SK-N-SH (cell line): ENCODE measurements around the gene PARVB. TPM values are rescaled to one million over a fixed set of nuclear protein-coding genes. Genes with fewer than 3 reads are reported as not detected.

Source experiments
- CTCF ChIA-PET: fragments of 300-600, 350-600 bp; formaldehyde crosslinking; extraction: SDS; loops from one replicate; lab custom pipeline; 2021; lab: Yijun Ruan, JAX
- POLR2A ChIA-PET: fragments of 350-600 bp; sonication (Branson Sonifier 250); formaldehyde crosslinking; extraction: SDS; loops from one replicate; lab custom pipeline; 2020; ENCODE audit warnings: antibody characterized with exemption, inconsistent platforms; lab: Yijun Ruan, JAX
- DNase-seq: peaks from one replicate; pipeline ENCODE4 v3.0.0; 2012
- H2AFZ ChIP-seq: fragments of 200-600 bp; sonication (generic); 2 replicates; pipeline ENCODE4 v1.8.1; 2016; ENCODE audit warnings: antibody characterized with exemption, mild to moderate bottlenecking, low read depth
- H3F3A ChIP-seq: fragments of 200-600 bp; sonication (generic); replicated peaks from 2 replicates; pipeline ENCODE3; 2016; ENCODE audit warnings: antibody characterized with exemption, mild to moderate bottlenecking; ENCODE audit not compliant: insufficient read depth
- H3K27ac ChIP-seq, 2 experiments: fragments of 200-500 bp in 1 of 2; fragments of 200-600 bp in 1 of 2; sonication (Bioruptor generic) in 1 of 2; sonication (generic), shearing (Covaris generic) in 1 of 2; 2 replicates each; pipeline versions ENCODE4 v1.5.1 to v1.6.1; 2014 to 2016; ENCODE audit warnings: low read depth in 2 of 2, inconsistent platforms in 1 of 2, low read length in 1 of 2, mild to moderate bottlenecking in 1 of 2, mixed read lengths in 1 of 2
- H3K27me3 ChIP-seq: fragments of 200-600 bp; sonication (generic), shearing (Covaris generic); 2 replicates; pipeline ENCODE4 v1.6.1; 2016; ENCODE audit warnings: mixed run types; ENCODE audit not compliant: insufficient read depth
- H3K36me3 ChIP-seq, 2 experiments: fragments of 200-500 bp in 1 of 2; fragments of 200-600 bp in 1 of 2; sonication (Bioruptor generic) in 1 of 2; sonication (generic) in 1 of 2; replicated peaks in 1 of 2; 2 replicates each; pipeline versions ENCODE3 to v1.5.1; 2014 to 2016; ENCODE audit warnings: low read length in 1 of 2, mild to moderate bottlenecking in 1 of 2; ENCODE audit not compliant: insufficient read depth in 2 of 2, control insufficient read depth in 1 of 2
- H3K4me1 ChIP-seq, 2 experiments: fragments of 200-500 bp in 1 of 2; fragments of 200-600 bp in 1 of 2; sonication (Bioruptor generic) in 1 of 2; sonication (generic), shearing (Covaris generic) in 1 of 2; 2 replicates each; pipeline versions ENCODE4 v1.5.1 to v1.6.1; 2014 to 2016; ENCODE audit warnings: low read depth in 1 of 2, low read length in 1 of 2, mixed run types in 1 of 2; ENCODE audit not compliant: insufficient read depth in 2 of 2, control insufficient read depth in 1 of 2
- H3K4me2 ChIP-seq: fragments of 200-600 bp; sonication (generic), shearing (Covaris generic); 2 replicates; pipeline ENCODE4 v1.6.1; 2017; ENCODE audit warnings: mixed run types
- H3K4me3 ChIP-seq, 2 experiments: fragments of 200-500 bp in 1 of 2; fragments of 200-600 bp in 1 of 2; sonication (Bioruptor generic) in 1 of 2; sonication (generic), shearing (Covaris generic) in 1 of 2; 2 replicates each; pipeline versions ENCODE4 v1.5.1 to v1.8.1; 2014 to 2016; ENCODE audit warnings: low read depth in 2 of 2, inconsistent platforms in 1 of 2, low read length in 1 of 2, mild to moderate bottlenecking in 1 of 2, mixed read lengths in 1 of 2, moderate library complexity in 1 of 2
- H3K79me2 ChIP-seq: fragments of 200-600 bp; sonication (generic); 2 replicates; pipeline ENCODE4 v1.8.1; 2017; ENCODE audit warnings: mild to moderate bottlenecking; ENCODE audit not compliant: insufficient read depth
- H3K9ac ChIP-seq: fragments of 200-600 bp; sonication (generic); 2 replicates; pipeline ENCODE4 v1.6.1; 2017; ENCODE audit warnings: mixed run types
- H3K9me2 ChIP-seq: fragments of 200-600 bp; sonication (generic); 2 replicates; pipeline ENCODE4 v1.6.1; 2017; ENCODE audit warnings: mixed run types
- H3K9me3 ChIP-seq: fragments of 200-600 bp; sonication (generic); 2 replicates; pipeline ENCODE4 v1.6.1; 2017; ENCODE audit warnings: mixed run types, mild to moderate bottlenecking, moderate library complexity
- H4K20me1 ChIP-seq: fragments of 200-600 bp; sonication (generic); 2 replicates; pipeline ENCODE4 v1.6.1; 2017; ENCODE audit warnings: mild to moderate bottlenecking, mixed run types; ENCODE audit not compliant: insufficient read depth
- CTCF ChIP-seq: fragments of 200-600 bp; sonication (generic); IDR thresholded peaks from 2 replicates; pipeline ENCODE4 v1.6.1; 2017; ENCODE audit warnings: antibody characterized with exemption, mild to moderate bottlenecking, moderate library complexity
- ELF1 ChIP-seq: IDR thresholded peaks from 2 replicates; pipeline ENCODE4 v1.4.0; 2012
- EZH2phosphoT487 ChIP-seq: fragments of 200-600 bp; sonication (generic); IDR thresholded peaks from 2 replicates; pipeline ENCODE4 v1.6.1; 2017; ENCODE audit warnings: low read depth, mixed run types, mild to moderate bottlenecking, antibody characterized with exemption, moderate library complexity, borderline replicate concordance
- GABPA ChIP-seq: IDR thresholded peaks from 2 replicates; pipeline ENCODE4 v1.4.0; 2012; ENCODE audit warnings: low read depth, mild to moderate bottlenecking
- GATA2 ChIP-seq: sonication (generic); formaldehyde crosslinking; IDR thresholded peaks from 2 replicates; pipeline ENCODE4 v1.5.0; 2020; ENCODE audit warnings: mild to moderate bottlenecking, missing genetic modification reagents
- JUND ChIP-seq: IDR thresholded peaks from 2 replicates; pipeline ENCODE4 v1.4.0; 2012
- MAX ChIP-seq: IDR thresholded peaks from 2 replicates; pipeline ENCODE4 v1.4.0; 2012; ENCODE audit warnings: low read depth
- MEF2A ChIP-seq: IDR thresholded peaks from 2 replicates; pipeline ENCODE4 v1.4.0; 2012; ENCODE audit warnings: low read depth, borderline replicate concordance
- MXI1 ChIP-seq: IDR thresholded peaks from 2 replicates; pipeline ENCODE4 v1.6.1; 2012; ENCODE audit warnings: mild to moderate bottlenecking, low read depth, low read length, improper control_type of control experiment
- NFIC ChIP-seq: IDR thresholded peaks from 2 replicates; pipeline ENCODE4 v1.4.0; 2012; ENCODE audit warnings: borderline replicate concordance
- NRF1 ChIP-seq: IDR thresholded peaks from 2 replicates; pipeline ENCODE4 v1.6.1; 2012; ENCODE audit warnings: low read depth, mild to moderate bottlenecking, low read length
- POLR2AphosphoS5 ChIP-seq: IDR thresholded peaks from 2 replicates; pipeline ENCODE4 v1.6.1; 2012; ENCODE audit warnings: low read depth, low read length
- RAD21 ChIP-seq: IDR thresholded peaks from 2 replicates; pipeline ENCODE4 v1.6.1; 2012; ENCODE audit warnings: mild to moderate bottlenecking, low read length
- RXRA ChIP-seq: IDR thresholded peaks from 2 replicates; pipeline ENCODE4 v1.4.0; 2012; ENCODE audit warnings: low read depth, mild to moderate bottlenecking, borderline replicate concordance
- TAF1 ChIP-seq: IDR thresholded peaks from 2 replicates; pipeline ENCODE4 v1.6.1; 2012; ENCODE audit warnings: low read depth, mild to moderate bottlenecking, low read length, moderate library complexity, borderline replicate concordance
- TEAD4 ChIP-seq: IDR thresholded peaks from 2 replicates; pipeline ENCODE4 v1.4.0; 2012; ENCODE audit warnings: mild to moderate bottlenecking, borderline replicate concordance; ENCODE audit not compliant: insufficient read depth
- YY1 ChIP-seq: IDR thresholded peaks from 2 replicates; pipeline ENCODE4 v1.4.0; 2012; ENCODE audit warnings: low read depth, mild to moderate bottlenecking
- ZBTB33 ChIP-seq: IDR thresholded peaks from 2 replicates; pipeline ENCODE4 v1.4.0; 2012; ENCODE audit warnings: low read depth, borderline replicate concordance
- WGBS: methylation state at CpG from one replicate; pipeline ENCODE4 v1.1.6; 2017; ENCODE audit warnings: low lambda C conversion rate; 5-methylcytosine and 5-hydroxymethylcytosine counted together
- polyA plus RNA-seq, 3 experiments: library from polyadenylated mRNA; depleted of rRNA; stranded (reverse); fragments of >200 nt; gene quantifications; 2 replicates each; pipeline ENCODE4 v1.2.3, GENCODE V29; 2012
- TF ChIP-seq, protein P1 (sequence below): IDR thresholded peaks from 2 replicates; pipeline ENCODE4; 2012
- TF ChIP-seq, protein P2 (sequence below): fragments of 150-350 bp; IDR thresholded peaks from 2 replicates; pipeline ENCODE4 v1.6.1; 2016; ENCODE audit warnings: mild to moderate bottlenecking, low read depth, low read length

PARVB gene
- polyA plus RNA-seq, 1 of the 3 experiments (the other 2 are of a cell fraction) = 87.8 TPM

DNA sequence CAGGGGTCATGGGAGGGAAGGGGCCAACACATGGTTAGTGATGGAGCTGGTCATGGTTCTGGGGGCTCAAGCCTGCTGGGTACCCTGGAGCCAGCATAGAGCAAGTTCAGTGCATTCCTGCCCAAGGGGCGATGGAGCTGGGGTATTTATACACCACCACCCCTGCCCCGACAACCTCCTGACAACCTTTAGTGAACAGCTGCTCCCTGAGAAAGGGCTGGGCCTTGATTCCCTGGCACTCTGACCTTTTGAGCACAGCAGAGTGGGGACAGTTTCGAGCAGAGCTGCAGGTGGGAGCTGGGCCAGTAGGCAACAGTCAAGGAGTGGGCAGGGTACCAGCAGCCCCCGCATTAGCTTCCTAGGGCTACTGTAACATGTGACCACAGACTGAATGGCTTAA lies 162.6 kb downstream of the PARVB start:
- no peak overlapping the region for H3K4me2 ChIP-seq
- ChIA-PET CTCF (interaction anchor here (1.5 kb wide), 1 partner anchor 193 kb away, joined by 4 read pairs; no protein-coding TSS in a partner anchor), POLR2A (no interaction called here)
- TF ChIP-seq RAD21 (no peak), NFIC (no peak), RXRA (no peak), POLR2AphosphoS5 (no peak), ZBTB33 (no peak), TAF1 (no peak), MAX (no peak), ELF1 (no peak), TEAD4 (no peak), EZH2phosphoT487 (no peak)
- TF ChIP-seq, protein P1, sequence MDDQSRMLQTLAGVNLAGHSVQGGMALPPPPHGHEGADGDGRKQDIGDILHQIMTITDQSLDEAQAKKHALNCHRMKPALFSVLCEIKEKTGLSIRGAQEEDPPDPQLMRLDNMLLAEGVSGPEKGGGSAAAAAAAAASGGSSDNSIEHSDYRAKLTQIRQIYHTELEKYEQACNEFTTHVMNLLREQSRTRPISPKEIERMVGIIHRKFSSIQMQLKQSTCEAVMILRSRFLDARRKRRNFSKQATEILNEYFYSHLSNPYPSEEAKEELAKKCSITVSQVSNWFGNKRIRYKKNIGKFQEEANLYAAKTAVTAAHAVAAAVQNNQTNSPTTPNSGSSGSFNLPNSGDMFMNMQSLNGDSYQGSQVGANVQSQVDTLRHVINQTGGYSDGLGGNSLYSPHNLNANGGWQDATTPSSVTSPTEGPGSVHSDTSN = no peak
- no peak overlapping the region for H3K27ac ChIP-seq
- no peak overlapping the region for H3K4me3 ChIP-seq
- H3F3A ChIP-seq = no peaks in the 10 kb centered on the region
- H3K79me2 ChIP-seq = no peaks in the 10 kb centered on the region
- no peak overlapping the region for H2AFZ ChIP-seq
- no peak overlapping the region for H3K9ac ChIP-seq
- no peak for DNase-seq
- no peaks in the 10 kb centered on the region for H3K9me3 ChIP-seq
- no peaks in the 10 kb centered on the region for H4K20me1 ChIP-seq
- no peaks in the 10 kb centered on the region for H3K9me2 ChIP-seq
- H3K36me3 ChIP-seq = no peaks in the 10 kb centered on the region
- no peaks in the 10 kb centered on the region for H3K27me3 ChIP-seq
- H3K4me1 ChIP-seq = no peaks in the 10 kb centered on the region; a peak in 1 of 4 replicates
- no CpG with 5 or more reads among the region's 4 CpGs for WGBS

GRCh38 chr22:44187652-44188230 lies 163.6 kb downstream of the PARVB start:
- Histone ChIP-seq H3K9me2 (no peaks in the 10 kb centered on the region), H2AFZ (no peak overlapping the region), H3K4me3 (no peak overlapping the region), H3K79me2 (no peaks in the 10 kb centered on the region), H3K36me3 (no peaks in the 10 kb centered on the region), H4K20me1 (no peaks in the 10 kb centered on the region), H3K4me2 (no peak overlapping the region), H3K4me1 (no peaks in the 10 kb centered on the region; a peak in 1 of 4 replicates), H3F3A (no peaks in the 10 kb centered on the region), H3K27me3 (no peaks in the 10 kb centered on the region), H3K9ac (no peak overlapping the region), H3K27ac (no peak overlapping the region), H3K9me3 (no peaks in the 10 kb centered on the region)
- no peak for DNase-seq
- ChIA-PET POLR2A (no interaction called here), CTCF (interaction anchor here (1.5 kb wide), 1 partner anchor 194 kb away, joined by 4 read pairs; no protein-coding TSS in a partner anchor)
- WGBS = 50% methylated on average over 4 of the region's 12 CpGs
- TF ChIP-seq GABPA = no peak
- no peak for TF ChIP-seq CTCF
- TF ChIP-seq GATA2 (CRISPR knock-in tag) = no peak
- no peak for TF ChIP-seq EZH2phosphoT487
- TF ChIP-seq YY1 = no peak
- TF ChIP-seq NRF1 = no peak
- TF ChIP-seq, protein P2, sequence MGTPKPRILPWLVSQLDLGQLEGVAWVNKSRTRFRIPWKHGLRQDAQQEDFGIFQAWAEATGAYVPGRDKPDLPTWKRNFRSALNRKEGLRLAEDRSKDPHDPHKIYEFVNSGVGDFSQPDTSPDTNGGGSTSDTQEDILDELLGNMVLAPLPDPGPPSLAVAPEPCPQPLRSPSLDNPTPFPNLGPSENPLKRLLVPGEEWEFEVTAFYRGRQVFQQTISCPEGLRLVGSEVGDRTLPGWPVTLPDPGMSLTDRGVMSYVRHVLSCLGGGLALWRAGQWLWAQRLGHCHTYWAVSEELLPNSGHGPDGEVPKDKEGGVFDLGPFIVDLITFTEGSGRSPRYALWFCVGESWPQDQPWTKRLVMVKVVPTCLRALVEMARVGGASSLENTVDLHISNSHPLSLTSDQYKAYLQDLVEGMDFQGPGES = no peak
- TF ChIP-seq, protein P1 = no peak
- no peak for TF ChIP-seq MAX
- TF ChIP-seq TEAD4 = no peak
- no peak for TF ChIP-seq POLR2AphosphoS5
- TF ChIP-seq MXI1 = no peak
- no peak for TF ChIP-seq NFIC
- TF ChIP-seq JUND = no peak
- no peak for TF ChIP-seq TAF1
- no peak for TF ChIP-seq MEF2A
